Fibroblast of skin of right quadriceps (primary cell): ENCODE results near the gene TBC1D9.
"Not testable (repeated sequence)": the region's sequence is repeated elsewhere in the genome, so short reads cannot be mapped to it uniquely, and the experiment has no call there.

Experiments used
- DNase-seq: peaks from one replicate; pipeline ENCODE4 v3.0.0-alpha.2; 2013

Gene TBC1D9

DNA sequence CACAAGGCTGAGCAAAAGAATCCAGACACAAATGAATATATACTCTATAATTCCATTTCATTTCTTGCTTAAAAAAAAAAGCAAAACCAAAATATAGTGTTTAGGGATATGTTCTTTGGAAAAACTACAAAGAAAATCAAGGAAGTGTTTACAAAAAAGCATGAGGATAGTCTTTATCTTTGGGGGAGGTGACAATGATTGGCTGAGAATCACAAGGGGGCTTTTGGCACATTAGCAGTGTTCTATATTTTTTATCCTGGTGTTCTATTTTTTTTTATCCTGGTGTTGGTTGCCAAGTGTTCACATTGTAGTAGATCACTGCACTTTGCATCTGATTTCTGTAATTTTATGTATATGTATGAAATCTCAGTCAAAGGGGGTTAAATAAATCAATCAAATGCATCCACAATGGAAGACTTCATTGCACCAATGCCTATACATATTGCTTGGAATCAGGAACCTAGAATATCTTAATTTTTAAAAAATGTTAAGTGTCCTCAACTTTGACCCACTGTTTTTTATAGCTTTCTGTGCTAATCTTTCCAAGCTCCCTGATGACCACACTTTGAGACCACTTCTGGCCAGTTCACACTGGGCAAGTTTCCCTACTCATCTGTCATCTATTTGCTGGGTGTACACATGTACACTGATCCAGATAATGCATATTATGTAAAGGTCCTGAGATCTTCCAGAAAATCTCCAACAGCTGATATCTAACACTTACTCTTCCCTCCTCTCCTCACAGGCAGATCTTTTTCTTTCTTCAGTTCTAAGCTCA, 3.7 kb downstream of the TBC1D9 start:
- no peak for DNase-seq

GRCh38 chr4:140750470-140750869, 5.7 kb downstream of the TBC1D9 start:
- no peak for DNase-seq

DNA sequence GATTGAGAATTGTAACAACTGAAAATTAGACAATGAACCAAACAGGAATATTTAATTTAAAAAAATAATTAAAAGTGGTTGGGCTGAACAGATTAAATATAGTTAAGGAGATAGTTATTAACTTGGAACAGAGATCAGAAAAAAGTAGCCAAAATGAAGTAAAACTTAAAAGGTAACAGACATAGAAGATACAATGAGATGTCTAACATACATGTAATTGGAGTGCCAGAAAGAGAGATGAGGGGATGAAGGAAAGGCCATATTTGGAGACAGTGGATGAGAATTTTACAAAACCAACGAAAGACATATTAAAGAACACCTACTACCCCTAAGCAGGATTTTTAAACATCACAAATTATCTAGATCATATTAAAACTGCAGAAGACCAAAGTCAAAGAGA, 8.0 kb downstream of the TBC1D9 start:
- DNase-seq: no peak

- not testable (repeated sequence) for DNase-seq
These were observed 9.6 kb downstream of the TBC1D9 start for GRCh38 chr4:140746546-140746945.

DNA sequence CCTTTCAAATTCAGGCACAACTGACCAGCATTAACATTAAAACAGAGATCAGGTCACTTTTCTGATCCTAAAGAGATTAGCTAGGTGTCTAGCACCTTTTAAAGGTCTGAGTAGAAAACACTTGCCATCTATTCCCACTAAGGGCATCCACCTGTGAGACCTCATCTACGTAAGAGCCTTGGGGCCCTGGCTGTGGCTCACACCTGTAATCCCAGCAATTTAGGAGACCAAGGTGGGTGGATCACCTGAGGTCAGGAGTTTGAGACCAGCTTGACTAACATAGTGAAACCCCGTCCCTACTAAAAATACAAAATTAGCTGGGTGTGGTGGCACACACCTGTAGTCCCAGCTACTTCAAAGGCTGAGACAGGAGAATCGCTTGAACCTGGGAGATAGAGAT, 11.8 kb downstream of the TBC1D9 start:
- DNase-seq: no peak

DNA sequence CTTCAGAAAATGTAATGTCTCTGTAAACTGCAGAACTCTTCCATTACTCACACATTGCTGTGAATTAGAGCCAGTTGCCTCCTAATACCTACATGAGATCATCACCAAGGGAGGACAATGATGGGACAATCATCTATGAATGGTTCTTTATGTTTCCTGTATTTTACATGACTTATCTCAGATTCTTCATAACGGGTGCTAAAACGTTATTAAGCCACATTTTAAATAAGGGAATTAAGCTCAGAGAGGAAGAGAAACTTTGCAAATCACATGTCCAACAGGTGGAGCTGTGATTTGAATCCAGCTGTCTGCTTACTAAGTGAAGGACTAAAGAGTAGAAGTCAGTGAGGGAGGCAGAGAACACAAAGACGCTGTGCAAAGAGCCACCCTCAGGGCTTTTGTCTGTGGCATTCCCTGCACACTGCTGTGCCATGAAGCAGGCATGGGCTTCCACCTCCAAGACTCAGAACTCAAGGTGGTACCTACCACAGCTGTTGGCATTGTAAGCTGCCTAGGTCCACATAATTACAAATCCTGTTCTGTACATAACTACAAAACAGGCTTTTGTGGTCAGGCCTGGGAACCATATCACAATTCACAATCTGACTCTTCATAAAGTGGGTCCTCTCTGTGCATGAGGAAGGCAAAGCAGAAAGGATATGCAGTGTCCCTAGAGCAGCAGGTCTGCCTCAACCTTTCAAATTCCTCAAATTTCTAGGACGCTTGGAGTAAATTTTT, 12.8 kb downstream of the TBC1D9 start:
- peak; percentile 51 for DNase-seq

DNA sequence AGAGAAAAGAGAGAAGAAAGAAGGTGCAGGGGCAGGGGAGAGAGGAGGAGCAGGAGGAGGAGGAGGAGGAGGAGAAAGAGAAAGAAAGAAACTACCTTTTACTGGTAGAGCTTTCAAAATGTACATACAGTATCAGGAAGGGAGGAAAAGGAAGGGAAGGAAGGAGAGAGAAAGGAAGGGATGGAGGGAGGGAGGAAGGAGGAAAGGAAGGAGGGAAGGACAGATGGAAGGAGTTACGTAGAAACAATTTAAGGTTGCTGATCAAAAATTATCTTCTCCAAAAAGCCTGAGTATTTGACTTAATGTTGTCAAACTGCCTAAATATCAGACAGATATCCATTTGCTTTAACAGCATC, 13.4 kb downstream of the TBC1D9 start:
- DNase-seq: no peak

DNA sequence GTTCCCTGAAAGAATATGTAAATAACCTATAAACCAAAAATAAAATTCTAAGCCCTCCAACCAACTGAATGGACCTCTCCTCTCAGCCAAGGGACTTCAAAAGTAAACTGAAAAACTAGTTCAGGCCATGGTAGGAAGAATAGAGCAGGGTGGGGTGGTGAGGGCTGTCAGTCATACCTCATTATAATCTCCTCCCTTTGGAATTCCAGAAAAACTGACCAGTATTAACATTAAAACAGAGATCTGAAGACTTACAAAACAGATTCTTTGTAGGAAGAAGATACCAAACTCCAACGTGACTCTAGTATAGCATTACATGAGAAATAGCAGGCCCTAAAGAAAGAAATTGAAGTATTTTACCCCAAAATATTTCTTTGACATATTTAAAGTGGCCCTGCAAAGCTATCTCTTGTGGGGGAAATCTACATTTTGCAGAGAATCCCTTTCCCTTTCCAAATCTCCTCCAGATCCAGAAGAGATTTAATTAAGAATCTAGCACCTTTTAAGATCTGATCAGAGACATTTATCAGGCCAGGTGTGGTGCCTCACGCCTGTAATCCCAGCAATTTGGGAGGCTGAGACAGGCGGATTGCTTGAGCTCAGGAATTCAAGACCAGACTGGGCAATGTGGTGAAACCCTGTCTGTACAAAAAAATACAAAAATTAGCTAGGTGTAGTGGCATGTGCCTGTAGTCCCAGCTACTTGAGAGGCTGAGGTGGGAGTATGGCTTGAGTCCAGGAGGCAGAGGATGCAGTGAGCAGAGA, 15.1 kb downstream of the TBC1D9 start:
- DNase-seq: no peak

- no peak for DNase-seq
These were observed 15.8 kb downstream of the TBC1D9 start for GRCh38 chr4:140740422-140740821.

DNA sequence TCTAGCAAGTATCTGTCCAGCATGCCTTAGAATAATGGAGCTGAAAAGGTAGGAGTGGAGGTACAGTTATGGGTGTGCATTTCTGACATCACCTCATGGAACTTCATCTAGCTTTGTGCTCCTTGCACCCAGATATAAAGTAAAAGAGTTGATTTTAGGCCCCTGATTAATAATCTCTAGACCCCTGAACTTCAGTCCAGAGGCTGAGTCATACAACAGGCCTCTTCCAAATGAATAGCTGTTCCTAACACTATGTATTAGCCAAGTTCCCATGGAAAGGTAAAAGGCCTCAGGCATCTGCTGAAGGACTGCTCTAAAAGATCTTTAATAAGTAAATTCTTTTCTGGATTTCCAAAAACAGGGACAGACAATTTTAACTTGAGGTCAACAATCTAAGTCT, 16.2 kb downstream of the TBC1D9 start:
- DNase-seq: no peak

GRCh38 chr4:140738139-140738538, 18.0 kb downstream of the TBC1D9 start:
- DNase-seq: no peak

DNA sequence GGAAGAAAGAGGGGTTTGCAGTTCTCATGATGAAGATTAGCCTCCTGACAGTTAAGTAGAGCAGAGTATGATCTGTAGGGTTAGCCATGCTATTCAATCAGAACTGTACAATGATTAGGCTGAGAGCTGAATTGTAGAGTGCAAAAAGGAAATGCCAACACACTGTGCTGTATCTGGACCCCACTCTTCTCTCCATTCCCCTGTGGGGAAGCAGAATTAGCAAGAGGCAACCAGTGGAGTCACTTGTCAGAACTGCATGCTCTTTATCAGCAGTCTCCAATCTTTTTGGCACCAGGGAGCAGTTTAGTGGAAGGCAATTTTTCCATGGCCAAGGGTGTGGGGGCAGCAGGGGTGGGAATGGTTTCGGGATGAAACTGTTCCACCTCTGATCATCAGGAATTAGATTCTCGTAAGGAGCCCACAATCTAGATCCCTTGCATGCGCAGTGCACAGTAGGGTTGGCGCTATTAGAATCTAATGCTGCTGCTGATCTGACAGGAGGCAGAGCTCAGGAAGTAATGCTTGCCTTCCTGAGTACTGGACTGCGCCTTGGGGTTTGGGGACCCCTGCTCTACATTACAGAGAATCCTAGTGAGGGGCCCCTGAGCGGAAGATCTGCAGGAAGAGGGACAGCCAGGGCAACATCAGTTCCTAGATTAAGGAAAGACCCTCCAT, 19.4 kb downstream of the TBC1D9 start:
- DNase-seq: peak; percentile 49

GRCh38 chr4:140735779-140736391, 20.3 kb downstream of the TBC1D9 start:
- DNase-seq: no peak

GRCh38 chr4:140735317-140735716, 20.9 kb downstream of the TBC1D9 start:
- no peak for DNase-seq

DNA sequence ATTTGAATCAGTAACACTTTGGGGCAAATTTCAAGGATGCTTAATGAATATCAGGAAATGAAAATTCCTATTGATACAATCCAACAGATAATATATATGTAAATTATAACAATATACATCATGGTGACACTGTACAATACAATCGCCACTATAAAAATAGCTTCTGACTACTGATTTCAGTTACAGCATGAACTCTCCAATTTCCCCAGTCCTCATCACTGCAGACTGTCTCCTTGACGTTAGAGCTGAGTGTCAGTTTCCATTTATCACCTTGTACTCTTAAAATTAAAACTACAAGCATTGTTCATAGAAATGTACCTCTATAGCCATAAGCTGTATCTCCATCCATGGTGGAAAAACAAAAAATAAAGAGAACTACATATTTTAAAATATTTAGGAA, 23.4 kb downstream of the TBC1D9 start:
- no peak for DNase-seq

GRCh38 chr4:140729344-140730049, 26.7 kb downstream of the TBC1D9 start:
- no peak for DNase-seq

DNA sequence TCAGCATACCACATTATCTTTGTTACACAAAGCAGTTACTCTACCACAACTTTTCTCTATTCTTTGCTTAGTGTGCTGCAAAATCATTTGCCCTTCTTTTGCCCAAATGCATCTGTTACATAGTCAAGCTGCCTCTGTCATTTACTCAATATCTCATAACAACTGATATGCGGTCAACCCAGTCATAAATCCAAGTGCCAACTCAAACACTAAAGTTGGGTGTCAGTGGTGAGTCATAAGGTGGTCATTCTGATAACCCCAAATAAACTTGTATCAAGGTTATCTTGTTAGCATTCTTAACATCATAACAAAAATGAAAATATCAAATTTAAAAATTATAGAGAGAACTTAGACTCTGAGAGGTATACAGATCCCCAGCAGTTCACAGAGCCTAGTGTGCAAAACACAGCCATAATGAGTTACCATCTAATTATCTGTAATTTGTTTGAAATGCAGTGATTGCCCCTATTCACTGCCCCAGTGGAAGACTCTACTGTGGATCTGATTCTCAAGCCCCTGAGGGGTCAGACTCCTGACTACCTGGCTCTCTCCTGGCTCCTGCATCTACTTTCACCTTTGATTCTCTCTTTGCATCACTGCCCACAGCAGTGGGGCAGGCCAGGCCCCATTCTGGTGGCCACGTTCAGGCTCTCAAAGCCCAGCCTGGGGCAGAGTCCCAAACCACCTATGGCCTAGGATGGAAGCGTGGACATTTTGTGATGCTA, 29.2 kb downstream of the TBC1D9 start:
- no peak for DNase-seq

- DNase-seq: no peak
These were observed 30.6 kb downstream of the TBC1D9 start for GRCh38 chr4:140725556-140725955.

- no peak for DNase-seq
These were observed 31.4 kb downstream of the TBC1D9 start for GRCh38 chr4:140724760-140725159.

DNA sequence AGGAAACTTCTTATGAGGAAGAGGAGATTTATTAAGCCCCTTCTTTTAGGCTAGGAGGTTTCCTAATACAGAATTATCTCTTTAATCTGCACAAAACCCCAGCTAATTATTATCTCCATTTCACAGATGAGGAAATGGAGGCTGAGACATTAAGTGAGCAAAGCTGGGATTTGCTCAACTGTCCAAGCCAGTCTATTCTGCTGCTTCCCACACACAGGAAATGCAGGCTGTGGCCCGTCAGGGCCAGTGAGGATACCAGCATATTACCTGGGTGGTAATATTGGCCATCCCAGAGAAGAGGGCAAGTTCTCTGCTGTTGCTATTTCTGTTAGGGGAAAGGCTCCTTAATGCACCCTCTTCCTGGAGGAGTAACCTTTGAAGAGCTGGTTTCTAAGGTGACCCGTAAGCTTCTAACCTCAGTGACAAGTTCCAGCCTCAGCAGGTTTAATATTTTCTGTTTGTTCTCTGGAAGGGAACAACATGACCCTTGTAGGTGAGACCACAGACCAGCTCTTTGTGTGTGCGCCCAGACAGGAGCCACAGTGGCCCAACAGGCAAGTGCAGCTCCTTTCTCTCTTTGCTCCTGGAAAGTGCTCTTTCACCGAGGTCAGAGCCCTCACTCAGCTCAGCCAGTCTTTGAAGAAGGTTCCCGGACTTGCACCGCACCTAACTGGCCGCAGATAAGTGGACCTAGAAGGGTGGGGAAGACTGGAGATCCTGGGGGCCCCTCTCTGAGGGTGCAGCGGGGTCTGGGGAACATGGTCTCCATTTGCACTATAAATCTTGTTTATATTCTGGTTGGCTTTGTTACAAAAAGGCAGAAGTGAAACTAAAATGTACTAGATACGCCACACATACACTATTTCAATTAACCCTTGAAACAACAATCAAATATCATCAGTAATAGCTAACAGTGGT, 35.5 kb downstream of the TBC1D9 start:
- no peak for DNase-seq
